AG09319 (cell line): ENCODE data around the gene PLA1A.

ENCODE experiments used
- DNase-seq: peaks from one replicate; pipeline ENCODE4 v3.0.0-alpha.2; 2010; ENCODE audit warnings: low read depth; ENCODE audit errors: extremely low read depth
- TF ChIP-seq, protein P1 (sequence below): IDR thresholded peaks from 2 replicates; pipeline ENCODE4 v1.5.1; 2011; ENCODE audit warnings: low read depth, mild to moderate bottlenecking, inconsistent platforms, low read length, moderate library complexity

PLA1A gene

DNA sequence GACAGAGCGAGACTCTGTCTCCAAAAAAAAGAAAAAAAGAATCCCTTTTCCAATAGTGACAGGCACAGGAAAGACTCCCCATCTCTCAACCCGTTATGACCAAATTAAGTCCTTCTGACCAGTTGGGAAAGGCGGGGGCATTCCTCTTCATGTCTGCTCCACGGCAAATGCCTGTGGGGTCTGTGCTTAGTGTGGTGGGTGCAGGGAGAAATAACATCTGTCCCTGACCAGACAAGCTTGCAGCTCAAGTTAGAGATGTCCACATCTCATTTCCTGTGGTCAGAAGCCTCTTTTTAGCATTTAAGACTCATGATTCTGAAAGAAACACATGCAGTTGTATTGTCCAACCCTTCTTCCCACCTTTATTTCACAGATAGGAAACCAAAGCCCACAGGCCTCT, 16.2 kb downstream of the PLA1A start:
- TF ChIP-seq, protein P1, sequence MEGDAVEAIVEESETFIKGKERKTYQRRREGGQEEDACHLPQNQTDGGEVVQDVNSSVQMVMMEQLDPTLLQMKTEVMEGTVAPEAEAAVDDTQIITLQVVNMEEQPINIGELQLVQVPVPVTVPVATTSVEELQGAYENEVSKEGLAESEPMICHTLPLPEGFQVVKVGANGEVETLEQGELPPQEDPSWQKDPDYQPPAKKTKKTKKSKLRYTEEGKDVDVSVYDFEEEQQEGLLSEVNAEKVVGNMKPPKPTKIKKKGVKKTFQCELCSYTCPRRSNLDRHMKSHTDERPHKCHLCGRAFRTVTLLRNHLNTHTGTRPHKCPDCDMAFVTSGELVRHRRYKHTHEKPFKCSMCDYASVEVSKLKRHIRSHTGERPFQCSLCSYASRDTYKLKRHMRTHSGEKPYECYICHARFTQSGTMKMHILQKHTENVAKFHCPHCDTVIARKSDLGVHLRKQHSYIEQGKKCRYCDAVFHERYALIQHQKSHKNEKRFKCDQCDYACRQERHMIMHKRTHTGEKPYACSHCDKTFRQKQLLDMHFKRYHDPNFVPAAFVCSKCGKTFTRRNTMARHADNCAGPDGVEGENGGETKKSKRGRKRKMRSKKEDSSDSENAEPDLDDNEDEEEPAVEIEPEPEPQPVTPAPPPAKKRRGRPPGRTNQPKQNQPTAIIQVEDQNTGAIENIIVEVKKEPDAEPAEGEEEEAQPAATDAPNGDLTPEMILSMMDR: no peak

DNA sequence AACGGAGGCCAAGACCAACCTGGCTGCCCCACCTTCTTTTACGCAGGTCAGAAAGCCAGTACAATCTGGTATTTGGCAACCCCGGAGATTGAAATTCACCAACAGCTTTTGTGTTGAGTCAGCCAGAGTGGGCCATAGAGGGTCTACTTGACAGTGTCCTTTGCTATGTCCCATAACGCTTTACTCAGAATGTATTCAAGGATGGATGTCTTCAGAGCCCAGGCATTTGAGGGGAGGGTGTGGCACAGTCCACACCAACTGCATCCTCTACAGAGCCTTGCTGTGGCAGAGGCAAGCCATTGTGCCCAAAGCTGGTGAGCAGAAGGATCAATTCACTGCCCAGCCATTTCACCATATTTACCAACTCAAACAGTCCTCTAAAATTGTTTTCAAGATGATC, 18.4 kb downstream of the PLA1A start:
- TF ChIP-seq, protein P1: no peak
- DNase-seq: no peak

More for the DNA sequence above, 16.2 kb downstream of the PLA1A start:
- no peak for DNase-seq

DNA sequence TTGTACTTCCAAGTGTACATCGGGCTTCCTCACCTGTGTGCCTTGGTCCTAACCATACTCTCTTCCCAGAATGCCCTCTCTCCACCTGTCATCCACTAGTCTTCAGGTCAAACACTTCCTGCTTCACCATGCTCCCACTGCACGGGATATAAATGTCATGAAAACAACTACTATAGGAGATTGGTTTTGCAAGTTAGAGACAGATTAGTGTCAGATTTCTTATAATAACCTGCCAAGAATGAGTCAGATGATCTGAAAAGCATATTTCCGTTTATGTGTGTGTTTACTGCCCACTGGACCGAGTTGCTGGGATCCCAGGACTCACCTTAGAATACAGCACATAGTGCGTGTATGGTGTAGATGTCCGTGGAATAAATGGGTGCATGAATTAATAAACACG, 21.4 kb downstream of the PLA1A start:
- no peak for DNase-seq
- TF ChIP-seq, protein P1: no peak

DNA sequence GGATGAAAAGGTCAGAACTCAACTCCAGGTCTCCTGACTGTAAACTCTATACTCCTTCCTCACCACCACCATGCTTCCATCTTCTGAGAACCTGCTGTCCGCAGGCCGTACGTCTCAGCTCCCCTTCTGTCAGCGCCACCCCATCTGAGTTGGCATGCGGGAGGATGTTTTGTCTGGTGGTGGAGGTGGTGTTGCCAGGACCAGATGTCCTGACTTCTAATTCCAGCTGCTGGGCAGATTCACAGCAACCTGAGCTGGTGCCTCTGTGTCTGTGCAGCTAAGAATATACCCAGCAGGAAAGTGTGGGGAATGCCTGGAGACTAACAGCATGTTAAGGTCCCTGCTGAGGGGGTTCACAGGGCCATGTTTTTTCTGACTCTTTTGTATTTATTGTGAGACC, 23.2 kb downstream of the PLA1A start:
- DNase-seq: no peak

DNA sequence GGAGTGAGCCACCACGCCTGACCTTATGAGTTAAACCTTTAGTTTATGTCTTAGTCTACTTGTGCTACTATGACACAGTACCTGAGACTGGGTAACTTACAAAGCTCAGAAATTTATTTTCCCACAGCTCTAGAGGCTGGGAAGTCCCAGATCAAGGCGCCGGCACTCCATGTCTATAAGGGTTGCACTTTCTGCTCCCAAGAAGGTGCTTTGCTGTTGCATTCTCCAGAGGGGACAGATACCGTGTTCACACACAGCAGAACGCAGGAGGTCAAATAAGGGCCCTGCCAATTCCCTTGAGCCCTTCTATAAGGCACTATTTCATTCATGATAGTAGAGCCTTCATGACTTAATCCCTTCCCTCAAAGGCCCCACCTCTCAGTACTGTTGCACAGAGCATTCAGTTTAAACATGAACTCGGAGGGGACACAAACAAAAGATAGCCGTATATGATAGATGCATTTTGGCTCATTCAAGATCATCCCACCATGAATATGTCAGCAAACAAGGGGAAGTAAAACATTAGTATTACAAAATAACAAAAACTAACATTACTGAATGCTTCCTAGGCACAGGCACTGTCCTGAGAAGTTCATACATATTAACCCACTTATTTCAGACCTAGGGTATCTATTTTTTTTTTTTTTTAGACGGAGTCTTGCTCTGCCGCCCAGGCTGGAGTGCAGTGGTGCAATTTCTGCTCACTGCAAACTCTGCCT, 26.5 kb downstream of the PLA1A start:
- no peak for DNase-seq
- TF ChIP-seq, protein P1: no peak

More for the DNA sequence above, 23.2 kb downstream of the PLA1A start:
- TF ChIP-seq, protein P1: no peak

DNA sequence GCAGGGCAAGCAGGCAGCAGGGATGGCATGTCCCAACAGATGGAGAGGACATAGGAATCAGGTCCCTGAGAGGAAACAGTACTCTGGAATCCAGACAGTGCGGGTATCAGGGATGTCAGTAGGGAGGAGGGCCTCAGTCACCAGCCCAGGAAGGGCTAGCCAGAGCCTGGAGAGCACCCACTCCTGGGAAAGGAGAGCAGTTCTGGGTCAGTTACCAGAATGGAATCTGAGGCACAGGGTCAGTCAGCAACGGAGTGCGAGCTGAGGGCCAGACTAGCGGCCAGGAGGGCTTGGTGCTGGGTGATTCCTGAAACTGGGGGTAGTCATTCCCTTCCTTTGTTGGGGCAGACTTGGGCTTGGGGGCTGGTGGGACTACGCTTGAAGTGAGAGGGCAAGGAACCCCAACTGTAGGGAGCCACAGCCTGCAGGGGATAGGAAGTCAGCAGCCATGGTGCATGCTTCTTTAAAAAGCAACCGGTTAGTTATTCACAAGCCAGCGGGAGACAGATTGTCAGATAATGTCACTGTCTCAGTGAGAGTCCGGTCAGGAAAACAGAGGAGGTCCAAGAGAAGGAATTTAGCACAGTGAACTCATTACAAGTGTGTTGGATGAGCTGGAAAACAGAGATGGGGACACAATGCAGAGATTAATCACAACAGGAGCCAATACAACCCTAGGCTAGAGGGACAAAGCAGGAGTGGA, 27.9 kb downstream of the PLA1A start:
- TF ChIP-seq, protein P1: no peak
- DNase-seq: no peak

DNA sequence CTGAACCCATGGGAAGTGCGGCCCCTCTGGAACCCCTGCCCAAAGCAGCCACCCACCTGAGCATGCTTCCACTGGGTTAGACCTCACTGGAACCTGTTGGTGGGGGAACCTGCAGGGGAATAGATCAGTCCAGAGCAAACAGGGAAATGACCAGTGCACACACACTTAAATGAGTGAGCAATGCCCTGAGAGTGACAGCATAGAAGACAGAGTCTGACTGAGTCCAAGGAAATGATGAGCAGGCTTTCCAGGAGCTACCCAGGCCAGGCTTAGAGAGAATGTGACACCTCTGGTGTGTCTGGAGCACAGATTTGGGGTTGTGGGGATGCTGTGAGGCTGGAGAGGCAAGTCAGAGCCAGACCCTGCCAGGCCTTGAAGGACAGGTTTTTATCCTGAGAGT, 28.5 kb downstream of the PLA1A start:
- no peak for DNase-seq
- TF ChIP-seq, protein P1: no peak
